GM19452 (cell line): ENCODE measurements around the gene TTLL9.

Experiments used
- ATAC-seq: cut with Tn5 transposase; IDR thresholded peaks from one replicate; pipeline ENCODE4 v1.9.1; 2021; ENCODE audit not compliant: unreplicated experiment

Gene TTLL9

GRCh38 chr20:31974951-31975487 lies 104.6 kb downstream of the TTLL9 start:
- no peak for ATAC-seq

DNA sequence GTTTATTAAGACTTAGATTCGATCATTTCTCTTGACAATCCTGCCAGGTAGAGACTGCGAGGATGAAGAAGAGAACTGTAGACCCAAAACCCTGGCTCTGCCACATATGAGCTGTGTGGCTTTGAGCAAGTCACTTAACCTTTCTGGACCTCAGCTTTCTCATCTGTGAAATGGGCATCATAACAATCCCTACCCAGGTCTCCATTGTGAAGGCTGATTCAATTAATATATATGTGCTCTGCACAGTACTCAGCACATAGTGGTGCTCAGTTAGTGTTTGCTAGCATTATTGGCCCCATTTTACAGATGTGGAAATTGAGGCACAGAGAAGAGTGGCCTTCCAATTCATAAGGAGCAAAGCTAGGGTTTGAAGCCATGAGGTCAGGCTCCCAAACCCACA lies 105.4 kb downstream of the TTLL9 start:
- ATAC-seq: no peak

- ATAC-seq: no peak
These were observed 106.6 kb downstream of the TTLL9 start for GRCh38 chr20:31977080-31977479.

DNA sequence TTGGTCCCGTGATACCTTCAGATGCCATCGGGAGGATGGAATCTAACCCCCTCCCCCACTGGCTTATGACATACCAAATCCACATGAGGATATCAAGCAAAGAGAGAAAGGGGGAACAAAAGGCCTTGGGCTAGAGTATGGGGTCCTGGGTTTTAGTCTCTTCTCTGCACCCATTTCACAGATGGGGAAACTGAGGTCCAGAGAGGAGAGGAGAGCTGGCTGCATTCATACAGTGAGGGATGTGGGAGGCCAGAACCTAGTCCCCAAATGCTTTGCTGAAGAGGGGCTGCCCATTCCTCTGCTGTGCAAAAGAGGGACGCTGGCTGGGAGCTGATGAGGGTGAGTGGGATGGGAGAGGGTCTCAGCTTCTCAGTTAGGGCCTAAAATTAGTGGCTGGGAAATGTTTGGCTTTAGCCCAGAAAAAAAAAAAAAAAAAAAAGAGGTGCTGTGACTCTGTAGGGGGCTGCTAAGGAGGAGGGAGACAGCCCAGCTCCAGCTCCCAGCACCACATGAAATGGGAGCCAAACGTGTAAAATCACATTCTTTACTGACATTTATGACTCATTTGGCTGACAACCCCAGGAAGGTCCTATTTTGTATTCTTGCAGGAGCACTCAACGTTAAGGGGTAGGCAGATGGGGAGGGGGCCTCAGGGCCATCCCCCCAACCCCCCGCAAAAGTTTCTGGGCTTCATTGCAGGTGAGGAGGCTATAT lies 109.4 kb downstream of the TTLL9 start:
- no peak for ATAC-seq

DNA sequence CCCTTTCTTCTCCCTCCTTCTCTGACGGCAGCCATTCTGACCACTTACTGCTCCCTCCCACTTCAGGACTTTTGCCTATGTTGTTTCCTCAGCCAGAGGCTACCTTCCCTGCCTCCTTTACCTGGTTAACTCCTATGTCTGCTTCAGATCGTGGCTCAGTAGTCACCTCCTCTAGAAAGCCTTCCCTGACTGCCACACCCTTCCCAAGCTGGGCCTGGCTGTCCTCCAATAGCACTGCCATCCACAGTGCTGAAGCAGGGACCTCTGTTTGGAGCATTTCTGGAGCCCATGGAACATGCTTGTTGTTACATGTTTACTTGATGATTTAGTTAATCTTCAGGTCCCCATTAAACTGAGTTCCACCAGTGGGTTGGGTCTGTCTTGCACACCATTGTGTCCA lies 111.3 kb downstream of the TTLL9 start:
- ATAC-seq: no peak

DNA sequence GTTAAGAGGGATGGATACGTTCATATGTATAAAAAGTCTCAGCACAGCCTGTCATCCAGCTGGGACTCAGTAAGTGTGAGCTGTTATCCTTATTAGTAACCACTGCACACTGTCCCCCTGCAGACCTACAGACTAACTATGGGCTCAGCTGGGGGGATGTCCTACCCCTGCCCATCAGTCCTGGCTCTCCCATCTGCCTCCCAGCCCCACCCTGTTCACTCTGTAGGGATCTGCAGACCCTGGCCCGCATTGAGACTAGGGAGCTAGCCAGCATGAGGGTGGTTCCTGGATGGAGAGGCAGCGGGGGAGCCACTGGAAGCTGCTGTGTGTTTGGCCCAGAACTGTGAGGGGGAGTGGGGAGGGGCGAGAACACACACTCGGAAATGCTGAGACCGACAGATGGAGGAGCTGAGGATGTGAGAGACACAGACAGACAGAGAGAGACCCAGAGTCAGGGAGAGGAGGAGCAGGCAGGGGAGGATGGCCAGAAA lies 114.6 kb downstream of the TTLL9 start:
- no peak for ATAC-seq

- ATAC-seq: no peak
These were observed 117.3 kb downstream of the TTLL9 start for GRCh38 chr20:31987744-31988143.

DNA sequence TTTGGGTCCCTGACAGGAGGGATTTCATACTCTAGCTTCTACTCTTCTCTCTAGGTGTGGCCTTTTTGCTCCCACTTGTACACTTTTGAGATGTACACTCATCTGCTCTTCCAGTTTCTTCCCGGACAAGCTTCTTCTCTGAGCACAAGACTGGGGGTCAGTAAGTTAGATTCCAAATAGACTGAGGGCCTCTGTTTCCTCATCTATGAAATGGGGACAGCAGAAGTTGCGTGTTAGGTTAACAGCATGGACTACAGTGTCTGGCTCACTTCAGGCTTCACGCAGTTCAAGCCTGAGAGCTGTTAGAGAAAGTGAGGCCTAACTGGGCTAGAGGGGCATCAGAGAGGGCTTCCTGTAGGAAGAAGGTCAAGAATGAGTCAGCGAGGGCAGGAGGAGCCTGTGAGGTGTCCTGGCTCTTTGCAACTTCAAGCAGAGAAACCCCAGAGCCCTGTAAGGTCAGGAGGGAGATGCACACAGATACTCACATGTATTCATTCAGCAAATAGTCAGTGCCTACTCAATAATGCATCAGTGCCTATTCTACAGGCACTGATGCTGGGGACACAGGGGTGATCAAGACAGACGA lies 118.1 kb downstream of the TTLL9 start:
- no peak for ATAC-seq

DNA sequence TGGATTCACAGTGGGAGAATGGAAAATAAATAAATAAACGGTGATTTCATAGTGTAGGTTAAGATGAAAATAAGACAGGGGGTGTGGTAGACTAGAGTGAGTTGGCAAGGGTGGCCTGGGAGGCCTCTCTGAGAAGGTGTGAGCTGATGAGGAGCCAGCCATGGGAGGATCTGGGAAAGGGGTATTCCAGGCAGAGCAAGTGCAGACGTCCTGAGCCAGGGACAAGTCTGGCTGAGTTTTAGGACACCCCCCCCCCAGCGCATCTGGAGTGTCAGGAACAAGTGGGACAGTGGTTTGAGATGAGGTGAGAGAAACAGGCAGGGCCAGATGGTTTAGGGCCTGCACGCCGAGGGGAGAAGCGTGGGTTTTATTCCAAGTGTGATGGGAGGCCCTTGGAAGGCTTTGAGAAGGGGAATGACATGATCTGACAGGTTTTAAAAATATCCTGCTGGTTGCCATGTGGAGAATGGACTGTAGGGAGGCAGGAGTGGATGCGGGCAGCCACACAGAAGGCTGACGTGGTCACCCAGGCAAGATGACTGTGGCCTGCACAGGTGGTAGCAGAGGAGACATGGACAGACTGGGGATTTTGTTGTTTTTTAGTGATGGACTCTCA lies 118.7 kb downstream of the TTLL9 start:
- no peak for ATAC-seq

DNA sequence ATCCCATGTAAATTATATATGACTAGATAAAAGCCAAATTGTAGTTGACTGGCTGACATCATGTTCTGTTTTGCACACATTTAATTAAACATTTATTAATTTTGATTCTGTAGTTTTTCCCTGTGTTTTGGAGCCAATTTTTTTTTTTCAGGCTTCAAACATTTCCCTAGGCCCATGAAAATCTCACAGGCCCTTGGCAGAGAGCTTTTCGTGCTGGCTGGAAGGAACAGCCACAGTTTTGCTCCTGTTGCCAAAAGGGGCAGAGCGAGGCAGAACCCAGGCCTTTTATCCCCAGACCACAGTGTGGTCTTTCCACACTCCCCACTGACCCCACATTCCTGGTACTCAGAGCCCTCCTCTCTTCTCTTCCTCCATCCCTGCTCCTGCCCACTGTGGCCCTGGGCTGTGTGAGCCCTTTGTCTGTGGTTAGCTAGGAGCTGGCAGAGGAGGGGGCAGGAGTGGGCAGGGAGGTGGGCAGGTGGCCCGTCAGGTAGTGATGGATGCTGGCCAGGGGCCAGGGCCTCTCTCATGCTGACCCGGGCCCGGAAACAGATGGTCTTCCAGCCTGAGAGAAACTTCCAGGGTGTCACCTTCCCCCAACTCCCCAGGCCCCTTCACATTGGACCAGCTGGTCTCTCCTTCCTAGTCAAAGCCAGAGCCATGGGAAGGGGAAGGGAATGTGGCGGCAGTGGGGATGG lies 120.4 kb downstream of the TTLL9 start:
- ATAC-seq: no peak

GRCh38 chr20:31991339-31991705 lies 120.9 kb downstream of the TTLL9 start:
- no peak for ATAC-seq

- no peak for ATAC-seq
These were observed 121.7 kb downstream of the TTLL9 start for GRCh38 chr20:31992086-31992485.
